Muscle layer of duodenum (tissue), 2 donors: ENCODE data around the gene PPFIA2.

Experiments used
- H3K27ac ChIP-seq: one replicate; pipeline ENCODE4 v1.7.0; 2013; ENCODE audit warnings: mild to moderate bottlenecking, low read length
- H3K27me3 ChIP-seq: one replicate; pipeline ENCODE4 v1.7.0; 2013; ENCODE audit warnings: low read depth, mild to moderate bottlenecking, control low read depth, low read length
- H3K36me3 ChIP-seq, 2 donors: one replicate each; pipeline ENCODE4 v1.7.0; 2013; ENCODE audit warnings: low read length in 2 of 2, control low read depth in 1 of 2, mild to moderate bottlenecking in 1 of 2; ENCODE audit not compliant: insufficient read depth in 2 of 2, control insufficient read depth in 1 of 2
- H3K4me1 ChIP-seq, 2 donors: one replicate each; pipeline ENCODE4 v1.7.0; 2013; ENCODE audit warnings: low read length in 2 of 2, mild to moderate bottlenecking in 2 of 2, control low read depth in 1 of 2, moderate library complexity in 1 of 2; ENCODE audit not compliant: insufficient read depth in 2 of 2, control insufficient read depth in 1 of 2
- H3K4me3 ChIP-seq, 2 donors: one replicate each; pipeline ENCODE4 v1.7.0; 2013; ENCODE audit warnings: low read length in 2 of 2, low read depth in 1 of 2, mild to moderate bottlenecking in 1 of 2
- H3K9me3 ChIP-seq, 2 donors: one replicate each; pipeline ENCODE4 v1.7.0; 2013; ENCODE audit warnings: low read length in 2 of 2, control low read depth in 1 of 2, mild to moderate bottlenecking in 1 of 2; ENCODE audit not compliant: control insufficient read depth in 1 of 2
- donor health status: healthy.

Gene PPFIA2

DNA sequence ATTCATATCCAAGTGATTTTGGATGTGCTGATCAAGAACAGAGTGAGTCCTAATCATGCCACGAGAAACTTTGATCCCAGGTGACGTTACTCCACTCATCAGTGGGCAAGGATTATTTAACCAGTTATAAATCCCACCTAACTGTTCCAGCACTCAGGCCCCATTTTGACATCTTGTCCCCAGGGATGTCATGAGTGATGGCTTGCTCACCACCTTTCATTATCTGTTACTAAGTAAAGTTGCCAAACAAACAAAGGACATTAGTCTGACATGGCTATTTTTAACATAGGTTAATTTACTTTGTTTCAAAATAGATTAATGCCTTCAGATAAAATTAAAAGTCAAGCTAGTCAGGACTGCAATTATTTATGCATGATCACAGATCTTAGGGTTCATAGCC is 425.3 kb downstream of the PPFIA2 start:
- Histone ChIP-seq H3K4me1 (no peaks in the 10 kb centered on the region), H3K27me3 (no peaks in the 10 kb centered on the region), H3K27ac (no peak overlapping the region), H3K4me3 (no peak overlapping the region), H3K36me3 (no peaks in the 10 kb centered on the region), H3K9me3 (no peaks in the 10 kb centered on the region)

DNA sequence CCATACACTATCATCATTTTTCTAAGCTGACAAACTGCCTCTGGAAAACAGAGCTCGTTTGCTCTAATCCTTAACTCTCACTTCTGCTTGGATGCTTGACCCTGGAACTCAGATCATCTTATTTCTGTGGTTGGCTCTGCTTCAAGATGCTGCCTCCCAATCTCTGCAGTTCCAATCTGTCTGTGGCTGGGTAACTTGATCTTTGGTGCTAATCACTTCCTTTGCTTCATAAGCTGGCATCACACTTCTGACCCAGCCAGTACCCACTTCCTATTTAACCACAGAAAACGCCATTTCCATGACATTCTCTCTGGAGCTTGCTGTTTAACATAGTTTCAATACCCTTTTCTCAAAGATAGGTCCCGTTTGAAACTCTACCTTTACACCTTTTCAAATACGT is 427.1 kb downstream of the PPFIA2 start:
- H3K4me3 ChIP-seq: no peak overlapping the region
- H3K4me1 ChIP-seq: no peaks in the 10 kb centered on the region
- H3K27me3 ChIP-seq: no peaks in the 10 kb centered on the region
- H3K27ac ChIP-seq: no peak overlapping the region
- no peaks in the 10 kb centered on the region for H3K9me3 ChIP-seq
- H3K36me3 ChIP-seq: no peaks in the 10 kb centered on the region

DNA sequence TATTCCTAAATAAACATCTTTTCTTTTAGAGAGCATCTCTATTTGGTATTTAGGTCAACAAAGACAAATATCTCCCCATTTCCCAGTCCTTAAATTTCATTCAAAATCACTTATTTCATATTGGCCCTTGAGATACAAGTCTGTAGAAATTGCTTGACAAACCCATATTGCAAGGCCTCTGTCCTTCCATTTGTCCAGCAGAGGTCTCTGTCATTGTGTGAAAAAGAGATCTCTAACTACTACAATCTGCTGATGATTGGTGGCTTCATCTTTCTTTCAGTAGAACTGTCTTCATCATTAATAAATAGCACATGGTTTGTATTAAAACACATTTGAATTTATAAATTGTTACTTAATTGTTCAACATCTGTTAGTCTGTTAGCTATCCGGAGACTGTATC is 428.7 kb downstream of the PPFIA2 start:
- Histone ChIP-seq H3K9me3 (no peaks in the 10 kb centered on the region), H3K4me3 (no peak overlapping the region), H3K27ac (no peak overlapping the region), H3K27me3 (no peaks in the 10 kb centered on the region), H3K36me3 (no peaks in the 10 kb centered on the region), H3K4me1 (no peaks in the 10 kb centered on the region)

DNA sequence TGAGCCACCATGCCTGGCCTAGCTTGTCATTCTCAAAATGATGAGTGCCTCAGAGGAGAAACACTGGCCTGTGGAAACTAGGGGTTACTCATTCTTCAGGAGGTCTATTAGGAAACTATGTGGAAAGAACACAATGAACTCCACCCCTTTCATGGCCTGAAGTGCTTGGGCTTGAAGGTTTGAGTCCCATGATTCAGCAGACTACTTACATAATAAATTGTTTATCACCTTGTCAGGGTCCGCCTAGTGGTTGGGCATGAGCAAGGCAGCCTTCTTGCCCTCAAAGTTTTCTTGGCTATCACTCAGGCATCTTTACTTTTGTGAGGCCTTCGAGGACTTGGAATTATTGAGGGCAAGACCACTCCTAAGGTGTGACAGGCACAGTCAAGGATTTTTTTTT is 430.1 kb downstream of the PPFIA2 start:
- H3K4me1 ChIP-seq: no peaks in the 10 kb centered on the region
- H3K27me3 ChIP-seq: no peaks in the 10 kb centered on the region
- H3K27ac ChIP-seq: no peak overlapping the region
- H3K36me3 ChIP-seq: no peaks in the 10 kb centered on the region
- H3K9me3 ChIP-seq: no peaks in the 10 kb centered on the region
- no peak overlapping the region for H3K4me3 ChIP-seq

DNA sequence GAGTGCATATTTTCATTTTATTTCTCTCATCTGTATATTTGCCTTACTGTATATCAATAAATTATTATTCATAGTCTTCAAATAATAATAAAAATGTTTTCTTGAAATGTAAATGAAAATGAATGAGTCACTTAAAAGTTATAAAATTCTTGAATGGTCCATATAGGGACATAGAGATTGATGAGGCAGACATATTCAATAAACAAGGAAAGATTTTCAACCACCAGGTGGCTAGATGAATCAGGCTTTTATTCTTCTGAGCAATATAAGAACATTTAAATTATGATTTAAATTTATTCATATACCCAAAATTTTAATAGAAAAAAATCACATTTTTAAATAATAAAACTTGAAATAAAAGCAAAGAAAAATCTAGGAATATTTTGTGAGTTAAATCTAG is 431.7 kb downstream of the PPFIA2 start:
- Histone ChIP-seq H3K36me3 (no peaks in the 10 kb centered on the region), H3K27me3 (no peaks in the 10 kb centered on the region), H3K27ac (no peak overlapping the region), H3K9me3 (no peaks in the 10 kb centered on the region), H3K4me3 (no peak overlapping the region), H3K4me1 (no peaks in the 10 kb centered on the region)

DNA sequence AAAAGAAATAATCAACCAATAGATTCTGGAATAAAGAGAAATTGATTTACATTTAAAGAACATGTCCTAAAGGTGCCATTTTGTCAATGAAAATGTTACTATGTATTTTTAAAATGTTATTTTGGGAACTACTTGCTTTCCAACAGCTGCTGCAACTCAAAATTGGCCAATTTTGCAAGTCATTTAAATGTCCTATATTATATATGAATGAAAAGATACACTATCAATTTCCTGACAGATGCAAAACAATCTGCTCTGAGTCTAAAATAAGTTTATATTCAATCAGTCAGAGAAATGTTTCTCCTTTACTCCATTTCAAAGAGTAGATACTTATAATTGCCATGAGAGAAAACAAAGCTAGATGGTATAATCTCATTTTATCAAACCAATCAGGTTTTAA is 434.1 kb downstream of the PPFIA2 start:
- no peaks in the 10 kb centered on the region for H3K9me3 ChIP-seq
- no peaks in the 10 kb centered on the region for H3K27me3 ChIP-seq
- no peak overlapping the region for H3K27ac ChIP-seq
- H3K36me3 ChIP-seq: no peaks in the 10 kb centered on the region
- H3K4me1 ChIP-seq: no peaks in the 10 kb centered on the region
- H3K4me3 ChIP-seq: no peak overlapping the region

DNA sequence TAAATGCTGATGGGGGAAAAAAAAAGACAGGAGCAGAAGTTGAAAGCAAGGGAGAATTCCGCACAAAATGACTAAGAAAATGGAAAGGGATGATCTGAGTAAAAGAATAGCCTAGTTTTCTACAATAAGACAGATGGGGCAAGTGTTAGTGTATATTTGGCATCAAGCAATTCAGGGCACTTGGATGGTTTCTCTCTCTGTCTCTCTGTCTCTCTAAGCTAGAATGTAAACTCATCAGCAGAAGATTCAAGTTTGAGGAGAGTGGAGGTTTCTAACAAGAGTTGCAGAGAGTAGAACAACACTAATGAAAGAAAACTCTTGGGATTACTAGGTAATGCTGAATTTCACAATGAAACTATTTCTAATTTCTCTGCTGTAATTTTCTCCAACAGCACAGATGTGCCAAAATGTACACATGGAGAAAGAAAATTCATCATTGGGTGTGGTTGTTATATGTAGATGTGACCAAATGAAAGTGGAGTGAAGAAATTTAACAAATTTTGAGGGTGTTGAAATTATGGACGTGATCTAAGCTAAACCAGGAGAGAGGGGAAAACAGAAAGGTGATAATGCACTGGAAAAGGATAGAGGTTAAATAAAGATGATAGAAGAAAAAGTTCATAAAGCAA is 444.1 kb downstream of the PPFIA2 start:
- no peaks in the 10 kb centered on the region for H3K36me3 ChIP-seq
- no peaks in the 10 kb centered on the region for H3K9me3 ChIP-seq

DNA sequence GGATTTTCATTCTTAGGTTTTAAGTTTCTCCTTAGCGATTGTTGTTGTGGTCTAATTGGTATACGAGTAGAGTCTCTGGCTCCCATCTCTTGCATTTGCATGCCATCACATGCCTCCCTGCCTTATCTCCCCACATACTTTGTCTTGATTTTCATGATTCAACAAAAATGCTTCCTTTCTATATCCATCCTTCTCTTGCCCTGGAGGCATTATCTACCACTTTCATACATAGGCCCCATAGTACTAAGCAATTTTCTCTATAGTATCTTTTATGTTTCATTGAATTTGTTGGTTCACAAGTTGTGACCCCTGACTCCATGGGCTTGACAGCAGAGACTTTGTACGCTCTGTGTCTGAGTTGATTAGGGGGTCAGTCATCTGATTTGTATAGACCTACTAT is 455.2 kb downstream of the PPFIA2 start:
- no peaks in the 10 kb centered on the region for H3K4me1 ChIP-seq
- no peaks in the 10 kb centered on the region for H3K9me3 ChIP-seq
- no peaks in the 10 kb centered on the region for H3K27me3 ChIP-seq
- H3K36me3 ChIP-seq: no peaks in the 10 kb centered on the region
- H3K4me3 ChIP-seq: no peak overlapping the region
- no peak overlapping the region for H3K27ac ChIP-seq

More for the DNA sequence above, 444.1 kb downstream of the PPFIA2 start:
- no peaks in the 10 kb centered on the region for H3K4me1 ChIP-seq
- no peaks in the 10 kb centered on the region for H3K27me3 ChIP-seq
- no peak overlapping the region for H3K4me3 ChIP-seq
- no peak overlapping the region for H3K27ac ChIP-seq

DNA sequence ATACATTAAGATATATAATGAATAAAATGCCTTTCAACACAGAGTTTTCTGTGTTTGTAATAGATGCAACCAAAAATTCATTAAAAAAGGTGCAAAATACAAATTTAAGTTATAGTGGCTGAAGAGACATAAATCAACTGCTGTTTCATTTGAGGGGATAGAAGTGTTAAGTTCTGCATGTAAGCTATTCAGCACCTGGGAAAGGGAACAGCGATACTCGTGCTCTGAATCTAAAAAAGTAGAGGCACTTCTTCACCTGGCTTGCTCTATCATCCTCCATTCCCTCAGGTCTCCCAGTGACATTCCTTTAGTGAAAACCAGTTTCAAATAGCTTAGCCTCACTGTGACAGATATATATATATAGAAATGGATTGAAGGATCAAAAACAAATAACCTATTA is 458.7 kb downstream of the PPFIA2 start:
- Histone ChIP-seq H3K4me1 (no peaks in the 10 kb centered on the region), H3K27ac (no peak overlapping the region), H3K9me3 (no peaks in the 10 kb centered on the region), H3K36me3 (no peaks in the 10 kb centered on the region), H3K4me3 (no peak overlapping the region), H3K27me3 (no peaks in the 10 kb centered on the region)

DNA sequence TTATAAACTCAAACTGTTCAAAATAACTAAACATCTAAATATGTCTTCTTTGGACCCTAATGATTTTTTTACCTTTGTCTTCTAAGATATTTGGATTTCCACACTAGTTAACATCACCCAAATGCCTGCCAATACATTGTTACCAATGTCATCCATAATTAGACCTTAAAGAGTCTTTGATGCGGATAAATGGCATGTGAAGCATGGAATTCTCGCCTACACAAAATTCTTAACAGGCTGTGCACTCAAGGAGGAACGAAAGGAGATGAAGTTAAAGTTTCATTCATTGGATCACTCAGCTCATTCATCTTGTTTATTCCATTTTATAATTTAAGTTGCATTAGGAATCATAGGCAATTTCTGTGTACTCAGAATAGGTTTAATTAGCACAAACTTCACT is 461.5 kb downstream of the PPFIA2 start:
- Histone ChIP-seq H3K36me3 (no peaks in the 10 kb centered on the region), H3K9me3 (no peaks in the 10 kb centered on the region), H3K4me1 (no peaks in the 10 kb centered on the region)

DNA sequence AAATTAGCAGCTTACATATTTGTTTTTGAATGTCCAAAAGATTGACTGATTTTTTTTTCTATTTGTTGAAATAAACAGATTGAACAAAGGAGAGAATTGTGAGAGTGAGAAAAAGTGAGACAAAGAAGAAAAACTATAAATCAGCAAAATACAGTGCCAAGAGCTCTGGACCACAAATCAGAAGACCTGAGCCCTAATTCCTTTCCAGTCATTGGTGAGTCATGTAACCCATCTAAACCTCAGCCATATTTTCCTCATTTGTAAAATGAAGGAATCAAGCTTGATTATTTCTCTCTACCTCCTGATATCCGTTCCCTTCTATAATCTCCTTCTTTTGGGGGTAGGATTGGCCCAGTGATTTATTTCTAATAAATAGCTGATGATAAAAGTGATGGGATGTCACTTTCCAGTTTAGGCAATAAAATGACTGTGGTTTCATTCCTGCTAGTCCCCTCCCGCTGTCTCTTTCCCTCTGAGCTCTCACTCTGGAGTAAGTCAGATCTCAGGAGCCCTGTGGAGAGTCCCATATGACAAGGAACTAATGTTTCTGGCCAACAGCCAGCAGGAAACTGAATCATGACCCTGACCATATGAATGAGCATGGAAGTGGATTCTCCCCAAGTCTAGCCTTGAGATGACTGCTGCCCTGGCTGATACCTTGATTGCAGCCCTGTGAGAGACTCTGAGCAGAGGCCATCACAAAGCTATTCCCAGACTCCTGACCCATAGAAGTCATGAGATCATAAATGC is 462.4 kb downstream of the PPFIA2 start:
- Histone ChIP-seq H3K36me3 (no peaks in the 10 kb centered on the region), H3K4me1 (no peaks in the 10 kb centered on the region), H3K9me3 (no peaks in the 10 kb centered on the region), H3K4me3 (no peak overlapping the region), H3K27ac (no peak overlapping the region), H3K27me3 (no peaks in the 10 kb centered on the region)

More for the DNA sequence above, 461.5 kb downstream of the PPFIA2 start:
- Histone ChIP-seq H3K27me3 (no peaks in the 10 kb centered on the region), H3K4me3 (no peak overlapping the region), H3K27ac (no peak overlapping the region)

DNA sequence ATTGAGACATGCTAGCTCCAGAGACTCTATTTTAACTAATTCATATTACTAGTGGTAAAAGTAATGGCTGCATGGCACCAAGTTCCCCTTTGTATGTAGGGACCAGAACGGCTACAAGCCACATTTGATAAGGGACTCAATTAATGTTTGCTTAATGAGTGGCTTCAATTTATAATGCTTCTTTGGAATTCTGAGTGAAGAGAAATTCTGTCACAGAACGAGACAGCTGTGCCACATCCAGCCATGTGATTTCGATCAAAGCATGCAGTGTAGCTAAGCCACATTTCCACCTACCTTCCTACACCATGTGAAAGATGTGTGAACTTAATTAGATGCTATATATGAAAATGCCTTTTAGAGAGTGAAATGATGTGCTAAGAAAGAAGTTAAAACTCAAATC is 463.9 kb downstream of the PPFIA2 start:
- Histone ChIP-seq H3K4me1 (no peaks in the 10 kb centered on the region), H3K27ac (no peak overlapping the region), H3K36me3 (no peaks in the 10 kb centered on the region), H3K27me3 (no peaks in the 10 kb centered on the region), H3K4me3 (no peak overlapping the region), H3K9me3 (no peaks in the 10 kb centered on the region)
